Dendritic cell treated with granulocyte-macrophage colony-stimulating factor and Interleukin-4, amounts not matched to agents 40 ng/mL and 50 ng/mL, for 4 days (primary cell): Measurements from ENCODE around the gene DCDC2C.

Experiments used
- H3K27ac Mint-ChIP-seq: one replicate; pipeline ENCODE4 v1.8.0; 2022; ENCODE audit warnings: mild to moderate bottlenecking, mixed read lengths
- H3K27me3 Mint-ChIP-seq: one replicate; pipeline ENCODE4 v1.8.0; 2022; ENCODE audit warnings: mild to moderate bottlenecking, mixed read lengths
- H3K36me3 Mint-ChIP-seq: one replicate; pipeline ENCODE4 v1.8.0; 2022; ENCODE audit warnings: low read depth, mixed read lengths
- H3K4me1 Mint-ChIP-seq: one replicate; pipeline ENCODE4 v1.8.0; 2022; ENCODE audit warnings: low read depth, mixed read lengths
- H3K4me3 Mint-ChIP-seq: one replicate; pipeline ENCODE4 v1.8.0; 2022; ENCODE audit warnings: mild to moderate bottlenecking, moderate library complexity, mixed read lengths
- H3K9me3 Mint-ChIP-seq: one replicate; pipeline ENCODE4 v1.8.0; 2022; ENCODE audit warnings: mixed read lengths
- intact Hi-C: fragments of 100-400 bp; cut with micrococcal nuclease; formaldehyde crosslinking; loops from one replicate; pipeline ENCODE4 v1.15.0; 2022

Gene DCDC2C

DNA sequence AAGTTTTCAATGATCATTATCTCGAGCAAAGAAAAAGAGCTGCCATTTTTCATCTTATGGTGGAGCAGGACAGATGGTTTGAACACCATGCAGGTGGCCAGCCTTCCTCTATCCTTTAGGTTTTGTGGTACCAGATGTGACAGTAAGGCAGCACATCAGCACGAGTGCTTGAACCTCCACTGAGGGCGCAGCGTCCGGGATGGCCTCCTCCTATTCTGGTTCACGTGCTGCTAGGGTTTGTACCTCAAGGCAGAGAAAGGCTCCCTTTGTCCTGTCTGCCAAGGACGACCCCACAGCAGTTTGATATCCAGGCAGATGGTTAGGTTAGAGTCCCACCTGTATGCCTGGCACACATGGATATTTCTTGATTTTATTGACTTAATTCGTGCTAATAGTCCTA, 50.2 kb downstream of the DCDC2C start:
- Mint-ChIP-seq H3K36me3 (no peaks in the 10 kb centered on the region), H3K27me3 (peaks cover 1% of the 10 kb centered on the region), H3K27ac (no peak overlapping the region), H3K9me3 (no peaks in the 10 kb centered on the region), H3K4me1 (no peaks in the 10 kb centered on the region), H3K4me3 (no peak overlapping the region)
- intact Hi-C loops, result no loop called here

GRCh38 chr2:3754280-3754679, 50.9 kb downstream of the DCDC2C start:
- no peaks in the 10 kb centered on the region for H3K4me1 Mint-ChIP-seq
- H3K4me3 Mint-ChIP-seq, result no peak overlapping the region
- no peaks in the 10 kb centered on the region for H3K36me3 Mint-ChIP-seq
- no peaks in the 10 kb centered on the region for H3K9me3 Mint-ChIP-seq
- no peak overlapping the region for H3K27ac Mint-ChIP-seq
- peaks cover 1% of the 10 kb centered on the region for H3K27me3 Mint-ChIP-seq
- intact Hi-C loops, result no loop called here

DNA sequence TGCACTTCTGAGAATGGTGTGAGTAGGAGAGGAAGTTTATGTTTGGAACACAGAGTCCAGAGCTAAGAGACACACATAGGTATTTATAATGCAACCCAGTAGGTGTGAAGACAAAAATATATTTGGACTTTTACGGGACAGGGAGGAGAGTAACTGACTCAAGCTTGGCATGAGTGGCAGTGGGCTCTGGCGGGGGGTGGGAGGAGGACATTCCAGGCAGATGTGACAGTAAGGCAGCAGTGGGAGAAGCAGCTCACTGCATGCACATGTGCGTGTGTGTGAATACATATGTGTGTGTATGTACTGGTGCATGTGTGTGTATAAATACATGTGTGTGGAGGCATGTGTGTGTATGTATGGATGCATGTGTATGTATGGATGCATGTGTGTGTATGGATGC, 51.4 kb downstream of the DCDC2C start:
- Mint-ChIP-seq H3K9me3 (no peaks in the 10 kb centered on the region), H3K27me3 (peaks cover 1% of the 10 kb centered on the region), H3K27ac (no peak overlapping the region), H3K4me1 (no peaks in the 10 kb centered on the region), H3K4me3 (no peak overlapping the region), H3K36me3 (no peaks in the 10 kb centered on the region)
- intact Hi-C loops, result no loop called here

- H3K36me3 Mint-ChIP-seq, result no peaks in the 10 kb centered on the region
- H3K27me3 Mint-ChIP-seq, result peaks cover 1% of the 10 kb centered on the region
- no peaks in the 10 kb centered on the region for H3K4me1 Mint-ChIP-seq
- no peak overlapping the region for H3K4me3 Mint-ChIP-seq
- no peak overlapping the region for H3K27ac Mint-ChIP-seq
- H3K9me3 Mint-ChIP-seq, result no peaks in the 10 kb centered on the region
- intact Hi-C loops, result no loop called here
Observed at GRCh38 chr2:3755277-3755676, 51.9 kb downstream of the DCDC2C start.

- peaks cover 1% of the 10 kb centered on the region for H3K27me3 Mint-ChIP-seq
- no peaks in the 10 kb centered on the region for H3K4me1 Mint-ChIP-seq
- H3K36me3 Mint-ChIP-seq, result no peaks in the 10 kb centered on the region
- no peak overlapping the region for H3K27ac Mint-ChIP-seq
- no peak overlapping the region for H3K4me3 Mint-ChIP-seq
- H3K9me3 Mint-ChIP-seq, result no peaks in the 10 kb centered on the region
- intact Hi-C loops, result no loop called here
Observed at GRCh38 chr2:3756306-3756705, 52.9 kb downstream of the DCDC2C start.

GRCh38 chr2:3758906-3759305, 55.5 kb downstream of the DCDC2C start:
- Mint-ChIP-seq H3K4me1 (no peaks in the 10 kb centered on the region), H3K27ac (no peak overlapping the region), H3K9me3 (no peaks in the 10 kb centered on the region), H3K27me3 (peaks cover 1% of the 10 kb centered on the region), H3K4me3 (no peak overlapping the region), H3K36me3 (no peaks in the 10 kb centered on the region)
- intact Hi-C loops, result no loop called here

GRCh38 chr2:3759331-3759730, 56.0 kb downstream of the DCDC2C start:
- Mint-ChIP-seq H3K9me3 (no peaks in the 10 kb centered on the region), H3K36me3 (no peaks in the 10 kb centered on the region), H3K4me1 (no peaks in the 10 kb centered on the region), H3K27ac (no peak overlapping the region), H3K27me3 (peaks cover 1% of the 10 kb centered on the region), H3K4me3 (no peak overlapping the region)
- intact Hi-C loops, result no loop called here

DNA sequence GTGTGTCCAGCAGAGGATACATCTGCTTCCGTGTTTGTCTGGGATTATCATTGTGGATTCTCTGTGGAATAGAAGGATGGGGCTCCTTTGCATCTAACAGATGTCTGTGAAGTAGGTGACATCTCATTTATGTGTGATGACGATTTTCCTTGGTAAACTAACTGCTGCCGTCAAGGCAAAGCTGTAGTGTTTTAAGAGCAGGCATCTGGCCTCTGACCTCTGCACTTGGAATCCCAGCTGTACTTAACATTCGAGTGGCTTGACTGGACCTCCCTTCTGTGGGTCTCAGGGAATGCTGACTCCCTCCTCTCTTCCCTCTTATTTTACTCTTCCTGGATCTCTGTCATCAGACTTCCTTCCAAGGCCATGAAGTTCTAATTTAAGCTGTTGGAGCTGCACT, 56.4 kb downstream of the DCDC2C start:
- no peaks in the 10 kb centered on the region for H3K36me3 Mint-ChIP-seq
- no peaks in the 10 kb centered on the region for H3K4me1 Mint-ChIP-seq
- H3K27me3 Mint-ChIP-seq, result peaks cover 1% of the 10 kb centered on the region
- H3K27ac Mint-ChIP-seq, result no peak overlapping the region
- H3K4me3 Mint-ChIP-seq, result no peak overlapping the region
- intact Hi-C loops, result no loop called here
- H3K9me3 Mint-ChIP-seq, result no peaks in the 10 kb centered on the region

- H3K36me3 Mint-ChIP-seq, result no peaks in the 10 kb centered on the region
- no peaks in the 10 kb centered on the region for H3K9me3 Mint-ChIP-seq
- no peak overlapping the region for H3K27ac Mint-ChIP-seq
- no peaks in the 10 kb centered on the region for H3K27me3 Mint-ChIP-seq
- no peak overlapping the region for H3K4me3 Mint-ChIP-seq
- intact Hi-C loops, result no loop called here
- H3K4me1 Mint-ChIP-seq, result no peaks in the 10 kb centered on the region
Observed at GRCh38 chr2:3761272-3761671, 57.9 kb downstream of the DCDC2C start.

DNA sequence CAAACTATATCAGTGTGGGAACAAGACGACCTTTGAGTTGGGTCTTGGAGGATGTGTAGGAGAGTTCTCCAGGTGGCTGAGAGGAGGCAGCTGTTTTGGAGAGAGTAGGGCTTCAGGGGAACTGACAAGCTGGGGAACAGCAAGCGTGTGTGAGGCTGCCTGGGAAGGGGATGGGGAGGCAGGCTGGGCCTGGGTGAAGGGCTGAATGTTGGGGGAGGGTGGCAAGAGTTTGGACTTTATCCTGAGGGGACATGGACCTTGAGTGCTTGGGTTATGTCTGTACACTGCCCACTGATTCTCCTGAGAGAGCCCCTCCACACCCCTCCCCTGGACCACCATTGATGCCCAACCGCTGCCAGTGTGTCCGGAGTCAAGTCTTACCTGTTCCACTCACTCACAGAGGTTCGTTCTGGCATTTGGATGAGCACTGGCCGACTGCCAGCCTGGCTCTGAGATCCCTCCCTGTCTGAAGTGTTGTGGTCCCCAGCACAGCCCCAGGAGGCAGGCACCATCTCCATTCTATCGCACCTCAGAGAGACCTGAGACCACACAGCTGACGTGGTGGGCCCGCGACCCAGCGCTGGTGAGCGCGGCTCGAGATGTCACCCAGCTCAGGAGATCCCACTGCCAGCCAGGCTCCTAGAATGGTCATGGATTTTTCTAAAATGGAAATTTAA, 59.5 kb downstream of the DCDC2C start:
- Mint-ChIP-seq H3K27ac (no peak overlapping the region), H3K27me3 (no peaks in the 10 kb centered on the region), H3K4me1 (no peaks in the 10 kb centered on the region), H3K4me3 (no peak overlapping the region), H3K36me3 (no peaks in the 10 kb centered on the region), H3K9me3 (no peaks in the 10 kb centered on the region)
- intact Hi-C loops, result no loop called here

GRCh38 chr2:3766824-3767223, 63.4 kb downstream of the DCDC2C start:
- Mint-ChIP-seq H3K36me3 (no peaks in the 10 kb centered on the region), H3K4me3 (no peak overlapping the region), H3K4me1 (no peaks in the 10 kb centered on the region), H3K9me3 (no peaks in the 10 kb centered on the region), H3K27ac (no peak overlapping the region), H3K27me3 (no peaks in the 10 kb centered on the region)
- intact Hi-C loops, result no loop called here

GRCh38 chr2:3768960-3769765, 65.8 kb downstream of the DCDC2C start:
- intact Hi-C loops, result no loop called here
- H3K36me3 Mint-ChIP-seq, result no peaks in the 10 kb centered on the region
- no peaks in the 10 kb centered on the region for H3K4me1 Mint-ChIP-seq
- no peak overlapping the region for H3K4me3 Mint-ChIP-seq
- H3K9me3 Mint-ChIP-seq, result no peaks in the 10 kb centered on the region
- H3K27me3 Mint-ChIP-seq, result no peaks in the 10 kb centered on the region
- no peak overlapping the region for H3K27ac Mint-ChIP-seq

DNA sequence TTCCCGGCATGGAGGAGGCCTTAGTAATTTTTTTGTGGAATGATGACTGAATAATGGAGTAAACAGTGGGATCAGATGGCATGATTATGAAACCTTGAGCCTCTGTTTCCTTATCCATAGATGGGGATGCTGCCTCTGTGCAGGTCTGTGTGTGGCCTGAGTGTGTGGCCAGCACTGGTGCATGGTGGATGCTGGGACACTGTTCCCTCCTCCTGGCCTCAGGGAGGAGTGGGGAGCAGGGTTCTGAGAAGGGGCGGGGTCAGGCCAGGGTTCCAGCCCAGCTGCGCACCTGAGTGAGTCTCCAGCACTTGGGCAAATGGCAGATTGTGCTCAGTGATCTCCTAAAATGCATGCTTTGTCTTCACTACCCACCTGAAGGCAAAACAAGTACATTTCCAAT, 66.4 kb downstream of the DCDC2C start:
- intact Hi-C loops, result no loop called here
- Mint-ChIP-seq H3K9me3 (no peaks in the 10 kb centered on the region), H3K4me3 (no peak overlapping the region), H3K27me3 (no peaks in the 10 kb centered on the region), H3K36me3 (no peaks in the 10 kb centered on the region), H3K27ac (no peak overlapping the region), H3K4me1 (no peaks in the 10 kb centered on the region)

GRCh38 chr2:3770724-3771415, 67.5 kb downstream of the DCDC2C start:
- no peak overlapping the region for H3K27ac Mint-ChIP-seq
- no peaks in the 10 kb centered on the region for H3K9me3 Mint-ChIP-seq
- H3K27me3 Mint-ChIP-seq, result no peaks in the 10 kb centered on the region
- H3K4me1 Mint-ChIP-seq, result no peaks in the 10 kb centered on the region
- no peaks in the 10 kb centered on the region for H3K36me3 Mint-ChIP-seq
- no peak overlapping the region for H3K4me3 Mint-ChIP-seq
- intact Hi-C loops, result no loop called here
